ENCODE measurements around the gene PCDHGA1. TPM values are rescaled to one million over a fixed set of nuclear protein-coding genes. Genes with fewer than 3 reads are reported as not detected.

PCDHGA1 gene
- total RNA-seq: under 1 TPM; under 0.01 TPM

DNA sequence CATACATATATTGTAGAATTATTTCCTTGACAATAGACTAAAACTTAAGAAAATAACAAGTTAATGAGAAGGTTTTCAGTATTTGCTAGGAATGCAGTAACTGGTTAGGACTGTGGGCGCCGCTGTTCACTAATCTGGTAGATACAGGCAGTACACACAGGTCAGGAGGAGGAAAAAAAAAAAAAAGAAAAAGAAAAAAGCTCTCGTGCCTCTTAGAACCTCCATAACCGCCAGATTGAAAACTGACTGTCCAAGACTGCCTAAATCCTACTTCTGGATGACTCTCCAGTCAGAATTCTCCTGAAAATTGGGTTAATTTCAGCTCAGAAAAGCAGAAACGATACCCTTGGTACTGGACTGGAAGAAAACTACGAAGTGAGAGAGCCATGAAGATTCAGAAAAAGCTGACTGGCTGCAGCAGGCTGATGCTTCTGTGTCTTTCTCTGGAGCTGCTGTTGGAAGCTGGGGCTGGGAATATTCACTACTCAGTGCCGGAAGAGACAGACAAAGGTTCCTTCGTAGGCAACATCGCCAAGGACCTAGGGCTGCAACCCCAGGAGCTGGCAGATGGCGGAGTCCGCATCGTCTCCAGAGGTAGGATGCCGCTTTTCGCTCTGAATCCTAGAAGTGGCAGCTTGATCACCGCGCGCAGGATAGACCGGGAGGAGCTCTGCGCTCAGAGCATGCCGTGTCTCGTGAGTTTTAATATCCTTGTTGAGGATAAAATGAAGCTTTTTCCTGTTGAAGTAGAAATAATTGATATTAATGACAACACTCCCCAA lies at the start of gene PCDHGA1:
Gene PCDHGA1 (plus strand): TSS at position 216 of the 782 bp plus-strand sequence.

DNA sequence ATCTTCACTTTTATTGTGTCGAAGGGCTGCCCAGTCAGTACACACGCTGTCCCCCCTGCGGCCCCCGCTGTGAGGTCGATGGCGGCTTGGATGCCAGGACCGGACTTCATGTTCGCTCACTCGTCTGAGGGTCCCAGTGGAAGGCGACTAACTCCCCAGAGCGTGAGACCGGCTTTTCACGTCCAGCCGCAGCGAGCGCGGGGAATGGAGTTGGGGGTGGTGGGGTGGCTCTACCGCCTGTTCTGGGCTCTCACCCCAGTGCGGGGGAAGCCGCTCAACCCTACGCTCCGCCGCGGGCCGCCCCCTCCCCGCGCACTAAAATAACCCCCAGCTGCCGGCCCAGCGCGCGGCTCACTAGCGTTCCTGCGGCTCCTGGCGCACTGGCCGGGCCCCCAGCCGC lies 26.6 kb upstream of the PCDHGA1 start, which contains the start of gene SLC25A2:
Gene SLC25A2 (minus strand): TSS at position 294 of the 400 bp plus-strand sequence. CDS start 184 bp downstream, at position 110.

DNA sequence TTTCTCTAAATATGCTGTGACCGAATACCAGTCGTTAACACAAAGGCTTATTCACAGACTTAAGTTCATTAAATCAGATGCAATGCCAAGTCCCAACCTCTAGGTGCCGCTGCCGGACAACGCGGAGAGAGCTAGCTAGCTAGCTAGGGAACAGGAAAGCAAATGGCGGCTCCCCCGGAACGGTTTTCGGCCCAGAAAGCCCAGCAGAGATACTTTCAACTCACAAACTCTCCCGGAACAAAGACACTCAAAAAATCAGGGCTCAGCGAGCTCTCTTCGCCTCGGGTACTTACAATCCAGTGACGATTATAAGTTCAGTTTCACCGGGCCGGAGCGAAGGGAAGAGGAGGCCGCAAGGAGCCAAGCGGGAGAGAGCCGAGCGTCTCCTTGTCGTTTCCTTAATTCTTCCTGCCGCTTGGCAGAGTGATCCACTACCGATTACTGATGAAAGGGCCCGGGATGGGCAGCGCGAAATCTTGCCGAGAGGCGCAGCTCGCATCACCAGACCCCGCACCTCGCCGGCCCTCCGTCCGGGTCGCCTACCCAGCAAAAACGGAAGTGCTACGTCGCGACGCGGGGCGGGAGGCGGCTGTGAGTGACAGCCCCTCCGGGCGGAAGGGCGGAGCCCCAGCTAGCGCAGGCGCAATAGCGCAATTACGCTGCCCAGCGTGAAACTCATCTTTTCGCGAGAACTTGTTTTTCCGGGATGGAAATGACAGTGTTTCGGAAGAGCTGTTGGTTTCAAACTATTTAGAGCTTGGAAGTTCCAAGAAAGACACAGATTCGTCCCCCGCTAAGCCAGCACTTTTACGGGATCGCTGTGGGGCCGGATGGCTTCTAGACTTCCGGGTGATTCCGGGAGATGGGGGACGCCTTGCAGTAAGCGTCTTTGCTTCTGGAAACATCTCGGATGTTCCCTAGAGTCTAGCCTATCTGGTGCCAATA lies 9.8 kb upstream of the PCDHGA1 start, which contains the start of gene TAF7:
Gene TAF7 (minus strand): TSS at position 560 of the 945 bp plus-strand sequence. CDS start 740 bp downstream, outside the sequence.

DNA sequence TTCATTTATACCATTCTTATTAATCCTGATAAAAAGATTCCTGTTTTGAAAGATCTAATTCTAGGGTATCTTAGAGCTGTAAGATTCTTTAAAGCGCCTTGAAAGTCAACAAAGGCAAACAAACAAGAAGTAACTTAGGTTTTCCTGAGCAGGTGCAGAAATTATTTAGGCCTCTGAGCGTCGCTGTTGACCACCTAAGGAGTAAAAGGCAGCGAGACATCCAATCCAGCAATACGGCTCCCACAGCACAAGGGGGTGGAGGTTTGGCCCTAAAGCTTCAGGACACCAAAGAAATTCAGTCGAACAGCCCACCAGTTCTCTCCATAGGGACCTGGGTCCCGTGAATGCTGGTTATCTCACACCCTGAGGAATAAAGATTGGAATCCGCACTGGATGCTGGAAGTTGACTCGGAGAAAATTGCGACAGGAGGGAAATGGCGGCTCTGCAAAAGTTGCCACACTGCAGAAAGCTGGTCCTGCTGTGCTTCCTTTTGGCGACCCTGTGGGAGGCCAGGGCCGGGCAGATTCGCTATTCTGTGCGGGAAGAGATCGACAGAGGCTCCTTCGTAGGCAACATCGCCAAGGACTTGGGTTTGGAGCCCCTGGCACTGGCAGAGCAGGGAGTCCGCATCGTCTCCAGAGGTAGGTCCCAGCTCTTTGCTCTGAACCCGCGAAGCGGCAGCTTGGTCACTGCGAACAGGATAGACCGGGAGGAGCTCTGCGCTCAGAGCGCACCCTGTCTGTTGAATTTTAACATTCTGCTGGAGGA lies 8.4 kb downstream of the PCDHGA1 start, which contains the start of gene PCDHGA2:
Gene PCDHGA2 (plus strand): TSS at position 223 of the 769 bp plus-strand sequence.

DNA sequence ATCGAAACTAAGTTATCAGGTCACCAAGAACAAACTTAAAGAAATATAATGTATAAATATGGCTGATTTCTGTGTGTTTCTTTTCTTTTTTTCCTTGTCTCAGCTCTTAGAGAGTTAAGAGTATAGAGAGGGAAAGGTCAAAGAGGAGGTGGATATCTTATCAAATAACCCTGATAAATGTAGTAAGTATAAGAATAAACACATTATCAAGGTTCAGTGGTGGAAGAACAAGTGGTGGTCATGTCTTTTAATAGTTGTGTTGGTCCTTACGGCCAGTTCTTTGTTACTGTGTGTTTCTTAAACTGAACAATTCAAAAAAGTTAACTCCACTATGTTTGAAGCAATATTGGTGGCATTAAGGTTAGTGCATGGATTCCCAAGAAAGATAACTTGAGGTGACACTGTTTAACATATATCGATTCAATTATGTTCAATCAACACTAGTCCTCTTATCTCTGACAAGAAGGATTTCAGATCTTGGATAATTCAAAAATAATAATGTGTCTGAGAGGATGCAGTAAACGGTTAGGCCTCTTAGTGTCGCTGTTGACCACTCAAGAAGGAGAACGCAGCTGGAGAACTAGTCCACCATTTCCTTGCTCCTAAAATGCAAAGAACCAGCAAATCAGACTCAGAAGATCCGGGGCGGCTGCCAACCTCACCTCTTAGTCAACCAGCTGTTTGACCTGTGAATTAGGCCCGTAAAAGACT lies 13.1 kb downstream of the PCDHGA1 start, which contains the start of gene PCDHGA3:
Gene PCDHGA3 (plus strand): TSS at position 588 of the 711 bp plus-strand sequence. CDS start 205 bp downstream, outside the sequence.

DNA sequence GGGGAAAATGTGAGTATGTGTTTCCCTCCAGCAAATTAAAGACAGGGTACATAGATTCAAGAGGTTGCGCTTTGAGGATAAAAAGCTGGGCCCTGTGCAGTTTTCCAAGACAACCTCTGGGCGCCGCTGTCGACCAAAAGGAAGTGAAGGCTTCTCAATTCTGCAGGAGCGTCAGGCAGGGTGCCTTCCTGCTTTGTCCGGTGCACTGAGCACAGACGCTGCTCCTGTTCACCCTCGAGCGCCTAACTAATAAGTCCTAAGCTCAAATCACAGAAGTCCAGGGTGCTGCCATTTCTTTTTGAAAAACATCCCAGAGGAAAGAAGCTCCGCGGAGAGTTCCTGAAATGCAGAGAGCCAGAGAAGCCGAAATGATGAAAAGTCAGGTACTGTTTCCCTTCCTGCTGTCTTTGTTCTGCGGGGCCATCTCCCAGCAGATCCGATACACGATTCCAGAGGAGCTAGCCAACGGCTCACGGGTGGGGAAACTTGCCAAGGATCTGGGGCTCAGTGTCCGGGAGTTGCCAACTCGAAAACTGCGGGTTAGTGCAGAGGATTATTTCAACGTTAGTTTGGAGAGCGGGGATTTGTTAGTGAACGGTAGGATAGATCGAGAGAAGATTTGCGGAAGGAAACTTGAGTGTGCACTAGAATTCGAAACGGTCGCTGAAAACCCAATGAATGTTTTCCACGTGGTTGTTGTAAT lies 19.8 kb downstream of the PCDHGA1 start, which contains the start of gene PCDHGB1:
Gene PCDHGB1 (plus strand): TSS at position 183 of the 703 bp plus-strand sequence. CDS start 162 bp downstream, at position 345.

DNA sequence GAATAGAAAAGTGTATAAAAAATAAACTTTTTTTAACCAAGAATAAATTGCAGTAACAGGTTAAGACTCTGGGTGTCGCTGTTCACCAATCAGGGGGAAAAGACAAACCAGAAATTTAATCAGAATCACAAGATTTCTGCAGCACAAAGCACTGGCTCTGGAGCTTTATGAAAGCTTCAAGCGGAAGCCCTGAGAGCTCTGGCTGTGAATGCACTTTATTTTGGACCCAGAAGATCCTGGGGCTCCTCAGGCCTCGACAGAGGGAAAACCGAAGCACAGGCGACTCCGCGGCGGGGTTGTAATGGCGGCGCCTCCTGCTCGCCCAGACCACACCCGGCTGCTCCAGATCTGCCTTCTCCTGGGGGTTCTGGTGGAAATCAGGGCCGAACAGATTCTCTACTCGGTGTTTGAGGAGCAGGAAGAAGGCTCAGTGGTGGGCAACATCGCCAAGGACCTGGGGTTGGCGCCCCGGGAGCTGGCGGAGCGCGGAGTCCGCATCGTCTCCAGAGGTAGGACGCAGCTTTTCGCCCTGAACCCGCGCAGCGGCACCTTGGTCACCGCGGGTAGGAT lies 24.7 kb downstream of the PCDHGA1 start, which contains the start of gene PCDHGA4:
Gene PCDHGA4 (plus strand): TSS at position 122 of the 570 bp plus-strand sequence. CDS start 87 bp downstream, at position 209.

DNA sequence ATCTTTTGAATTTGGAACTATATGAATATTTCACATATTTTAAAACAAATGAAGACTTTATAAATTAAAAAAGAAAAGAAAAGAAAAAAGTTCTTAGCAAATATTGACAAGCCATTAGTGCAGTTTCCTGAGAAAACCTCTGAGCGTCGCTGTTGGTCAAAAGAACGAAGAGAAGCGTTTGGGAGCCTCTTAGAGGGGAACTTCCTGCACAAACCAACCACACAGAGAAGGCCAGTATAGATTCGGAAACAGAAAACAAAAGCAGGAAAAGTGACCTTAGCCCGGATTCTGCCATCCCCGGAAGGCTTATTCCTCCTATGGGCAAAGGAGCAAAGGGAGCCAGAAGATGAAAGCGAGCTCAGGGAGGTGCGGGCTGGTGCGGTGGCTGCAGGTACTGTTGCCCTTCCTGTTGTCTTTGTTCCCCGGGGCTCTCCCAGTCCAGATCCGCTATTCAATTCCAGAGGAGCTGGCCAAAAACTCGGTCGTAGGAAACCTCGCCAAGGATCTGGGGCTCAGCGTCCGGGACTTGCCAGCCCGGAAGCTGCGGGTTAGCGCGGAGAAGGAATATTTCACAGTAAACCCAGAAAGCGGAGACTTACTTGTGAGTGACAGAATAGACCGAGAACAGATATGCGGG lies 29.6 kb downstream of the PCDHGA1 start, which contains the start of gene PCDHGB2:
Gene PCDHGB2 (plus strand): TSS at position 205 of the 637 bp plus-strand sequence. CDS start 142 bp downstream, at position 347.

DNA sequence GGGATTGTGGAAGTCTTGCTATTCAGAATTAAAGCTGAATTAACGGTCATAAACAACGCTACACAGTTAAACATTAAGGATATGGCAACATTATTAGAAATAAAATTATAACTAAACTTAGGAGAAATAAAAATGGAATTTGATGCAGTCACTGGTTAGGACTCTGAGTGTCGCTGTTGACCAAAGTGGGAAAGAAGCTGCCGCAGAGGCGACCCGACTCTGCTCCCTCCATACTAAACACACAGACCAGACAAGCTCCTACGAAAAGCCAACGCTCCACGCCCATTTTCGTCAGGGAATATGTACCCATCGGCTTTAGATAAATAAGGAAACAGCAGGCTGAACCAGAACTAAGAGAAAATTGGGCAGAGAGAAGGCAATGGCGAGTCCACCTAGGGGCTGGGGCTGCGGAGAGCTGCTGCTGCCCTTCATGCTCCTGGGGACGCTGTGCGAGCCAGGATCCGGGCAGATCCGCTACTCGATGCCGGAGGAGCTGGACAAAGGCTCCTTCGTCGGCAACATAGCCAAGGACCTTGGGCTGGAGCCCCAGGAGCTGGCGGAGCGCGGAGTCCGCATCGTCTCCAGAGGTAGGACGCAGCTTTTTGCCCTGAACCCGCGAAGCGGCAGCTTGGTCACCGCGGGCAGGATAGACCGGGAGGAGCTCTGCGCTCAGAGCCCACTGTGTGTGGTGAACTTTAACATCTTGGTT lies 33.8 kb downstream of the PCDHGA1 start, which contains the start of gene PCDHGA5:
Gene PCDHGA5 (plus strand): TSS at position 211 of the 709 bp plus-strand sequence. CDS start 169 bp downstream, at position 380.

DNA sequence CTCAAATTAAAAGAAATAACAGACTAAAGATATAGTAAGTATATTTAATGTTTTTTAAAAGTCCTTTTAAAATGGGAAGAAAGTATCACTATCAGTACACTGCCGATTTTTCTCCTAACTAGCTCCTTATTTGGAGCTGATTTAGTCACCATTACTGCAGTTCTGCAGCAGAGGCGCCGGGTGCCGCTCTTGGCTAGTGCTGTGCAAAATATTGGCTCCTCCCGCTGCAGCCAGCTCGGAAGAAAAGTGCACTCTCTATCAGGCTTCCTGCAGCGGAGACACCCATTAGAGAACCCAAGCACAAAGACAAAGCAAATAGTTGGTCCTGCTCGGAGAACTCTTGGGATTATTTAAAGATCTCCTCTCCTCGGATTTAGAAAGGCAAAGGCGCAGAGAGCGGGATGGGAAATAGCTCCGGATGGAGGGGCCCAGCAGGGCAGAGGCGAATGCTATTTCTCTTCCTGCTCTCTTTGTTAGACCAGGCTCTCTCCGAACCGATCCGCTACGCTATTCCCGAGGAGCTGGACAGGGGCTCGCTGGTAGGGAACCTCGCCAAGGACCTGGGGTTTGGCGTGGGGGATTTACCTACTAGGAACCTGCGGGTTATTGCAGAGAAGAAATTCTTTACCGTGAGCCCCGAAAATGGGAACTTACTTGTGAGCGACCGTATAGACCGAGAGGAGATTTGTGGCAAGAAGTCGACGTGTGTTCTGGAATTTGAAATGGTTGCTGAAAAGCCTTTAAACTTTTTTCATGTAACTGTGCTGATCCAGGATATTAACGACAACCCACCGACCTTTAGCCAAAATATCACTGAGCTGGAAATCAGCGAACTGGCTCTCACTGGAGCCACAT lies 39.9 kb downstream of the PCDHGA1 start, which contains the start of gene PCDHGB3:
Gene PCDHGB3 (plus strand): TSS at position 249 of the 855 bp plus-strand sequence. CDS start 153 bp downstream, at position 402.

DNA sequence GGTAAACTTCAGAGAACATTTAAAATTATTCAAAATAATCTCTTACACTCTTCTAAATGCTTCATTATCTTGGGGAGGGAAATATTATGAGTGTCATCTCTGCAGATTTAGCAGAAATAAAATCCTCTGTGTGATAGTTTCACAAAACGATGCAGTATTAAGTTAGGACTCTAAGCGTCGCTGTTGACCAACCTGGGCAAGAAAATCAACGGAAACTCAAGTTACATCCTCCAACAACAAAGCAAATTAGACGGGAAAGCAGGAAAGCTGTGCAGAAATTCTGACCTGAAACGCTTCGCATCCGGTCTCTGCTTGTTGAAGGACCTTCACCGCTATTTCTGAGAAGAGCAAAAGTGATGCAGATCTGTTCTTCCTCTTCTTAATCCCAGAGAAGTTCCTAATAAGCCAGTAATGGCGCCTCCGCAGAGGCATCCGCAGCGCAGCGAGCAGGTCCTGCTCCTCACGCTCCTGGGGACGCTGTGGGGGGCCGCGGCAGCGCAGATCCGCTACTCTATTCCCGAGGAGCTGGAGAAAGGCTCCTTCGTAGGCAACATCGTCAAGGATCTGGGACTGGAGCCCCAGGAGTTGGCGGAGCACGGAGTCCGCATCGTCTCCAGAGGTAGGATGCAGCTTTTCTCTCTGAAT lies 43.5 kb downstream of the PCDHGA1 start, which contains the start of gene PCDHGA6:
Gene PCDHGA6 (plus strand): TSS at position 219 of the 645 bp plus-strand sequence. CDS start 193 bp downstream, at position 412.

DNA sequence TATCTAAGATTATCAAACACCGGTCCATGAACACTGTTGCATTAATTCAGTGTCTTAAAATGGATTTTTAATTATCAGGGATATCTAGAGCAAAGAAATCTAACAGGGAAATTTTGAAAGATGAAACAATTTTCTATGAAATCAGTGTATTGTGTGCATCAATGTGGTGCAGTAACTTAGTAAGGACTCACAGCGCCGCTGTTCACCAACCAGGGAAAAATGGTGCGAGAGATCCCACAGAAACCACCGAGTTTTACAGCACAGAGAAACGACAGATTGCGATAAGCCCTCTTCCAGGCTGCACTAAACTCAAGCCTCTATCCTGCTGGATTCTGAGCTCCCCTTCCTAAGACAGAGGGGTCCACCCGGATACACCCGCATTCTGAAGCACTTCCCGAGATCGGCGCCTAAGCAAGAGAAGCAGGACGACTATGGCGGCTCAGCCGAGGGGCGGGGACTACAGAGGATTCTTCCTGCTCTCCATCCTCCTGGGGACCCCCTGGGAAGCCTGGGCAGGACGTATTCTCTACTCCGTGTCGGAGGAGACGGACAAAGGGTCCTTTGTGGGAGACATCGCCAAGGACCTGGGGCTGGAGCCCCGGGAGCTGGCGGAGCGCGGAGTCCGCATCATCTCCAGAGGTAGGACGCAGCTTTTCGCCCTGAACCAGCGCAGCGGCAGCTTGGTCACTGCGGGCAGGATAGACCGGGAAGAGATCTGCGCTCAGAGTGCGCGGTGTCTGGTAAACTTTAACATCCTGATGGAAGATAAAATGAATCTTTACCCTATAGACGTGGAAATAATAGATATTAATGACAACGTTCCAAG lies 52.4 kb downstream of the PCDHGA1 start, which contains the start of gene PCDHGA7:
Gene PCDHGA7 (plus strand): TSS at position 274 of the 826 bp plus-strand sequence. CDS start 158 bp downstream, at position 432.

DNA sequence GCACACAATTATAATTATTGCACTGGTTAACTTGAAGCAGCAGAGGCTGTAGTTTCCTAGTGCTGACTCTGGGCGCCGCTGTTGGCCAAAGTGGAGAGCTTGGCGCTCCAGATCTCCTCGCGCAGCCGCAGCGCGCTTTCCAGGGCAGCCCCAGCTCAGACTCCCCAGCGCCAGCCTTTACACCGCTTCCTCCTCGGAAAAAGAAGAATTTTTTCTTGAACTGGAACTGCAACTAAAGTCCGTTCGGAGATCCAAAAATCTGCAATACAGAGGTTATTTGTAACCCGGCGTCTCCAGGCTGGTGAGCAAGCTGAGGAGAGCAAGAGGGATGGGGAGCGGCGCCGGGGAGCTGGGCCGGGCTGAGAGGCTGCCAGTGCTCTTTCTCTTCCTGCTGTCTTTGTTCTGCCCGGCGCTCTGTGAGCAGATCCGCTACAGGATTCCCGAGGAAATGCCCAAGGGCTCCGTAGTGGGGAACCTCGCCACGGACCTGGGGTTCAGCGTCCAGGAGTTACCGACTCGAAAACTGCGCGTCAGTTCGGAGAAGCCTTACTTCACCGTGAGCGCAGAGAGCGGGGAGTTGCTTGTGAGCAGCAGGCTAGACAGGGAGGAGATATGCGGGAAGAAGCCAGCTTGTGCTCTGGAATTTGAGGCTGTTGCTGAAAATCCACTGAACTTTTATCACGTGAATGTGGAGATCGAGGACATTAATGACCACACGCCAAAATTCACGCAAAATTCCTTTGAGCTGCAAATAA lies 57.4 kb downstream of the PCDHGA1 start, which contains the start of gene PCDHGB4:
Gene PCDHGB4 (plus strand): TSS at position 142 of the 755 bp plus-strand sequence. CDS start 187 bp downstream, at position 329.

DNA sequence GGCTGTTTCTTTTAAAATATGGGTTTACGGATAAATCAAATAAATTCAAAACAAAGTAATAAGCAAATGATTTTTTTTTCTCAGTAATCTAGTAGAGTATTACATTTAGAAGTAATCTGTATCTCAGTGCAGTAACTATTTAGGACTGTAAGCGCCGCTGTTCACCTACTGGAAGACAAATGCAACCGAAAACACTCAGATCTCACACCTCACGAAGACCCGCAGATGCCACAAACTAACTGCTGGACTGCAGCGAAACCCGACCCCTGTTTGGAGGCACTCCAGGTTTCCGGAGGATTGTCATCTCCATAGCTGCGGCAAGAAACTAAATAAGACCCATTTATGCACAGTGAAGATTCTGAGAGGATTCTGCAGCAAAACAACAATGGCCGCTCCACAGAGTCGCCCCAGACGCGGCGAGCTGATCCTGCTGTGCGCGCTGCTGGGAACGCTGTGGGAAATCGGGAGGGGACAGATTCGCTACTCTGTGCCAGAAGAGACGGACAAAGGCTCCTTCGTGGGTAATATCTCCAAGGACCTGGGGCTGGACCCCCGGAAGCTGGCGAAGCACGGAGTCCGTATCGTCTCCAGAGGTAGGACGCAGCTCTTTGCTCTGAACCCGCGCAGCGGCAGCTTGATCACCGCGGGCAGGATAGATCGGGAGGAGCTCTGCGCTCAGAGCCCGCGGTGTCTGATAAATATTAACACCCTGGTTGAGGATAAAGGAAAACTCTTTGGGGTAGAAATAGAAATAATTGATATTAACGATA lies 62.3 kb downstream of the PCDHGA1 start, which contains the start of gene PCDHGA8:
Gene PCDHGA8 (plus strand): TSS at position 205 of the 770 bp plus-strand sequence. CDS start 181 bp downstream, at position 386.

Data from melanocyte of skin (primary cell).